Vagina (tissue), 2 donors: ENCODE data around the gene RTL1.

Experiments used
- POLR2A ChIP-seq, 2 donors: fragments of 450-650 bp; IDR thresholded peaks; one replicate each; pipeline ENCODE4 v1.6.1; 2017; ENCODE audit warnings: antibody characterized with exemption in 2 of 2, mild to moderate bottlenecking in 2 of 2, moderate library complexity in 2 of 2
- POLR2AphosphoS5 ChIP-seq, 2 donors: sonication (generic); formaldehyde crosslinking; IDR thresholded peaks; one replicate each; pipeline ENCODE4 v1.9.0; 2017; ENCODE audit warnings: antibody characterized with exemption in 2 of 2, mild to moderate bottlenecking in 2 of 2, low read depth in 1 of 2; ENCODE audit not compliant: insufficient read depth in 1 of 2
- TF ChIP-seq, protein P1 (sequence below), 3 experiments: fragments of 450-650 bp in 2 of 3; fragments of 200-600 bp in 1 of 3; sonication (generic) in 1 of 3; IDR thresholded peaks; one replicate each; pipeline ENCODE4 v1.5.1; 2017 to 2019; ENCODE audit warnings: antibody characterized with exemption in 3 of 3, mild to moderate bottlenecking in 2 of 3, moderate library complexity in 2 of 3

DNA sequence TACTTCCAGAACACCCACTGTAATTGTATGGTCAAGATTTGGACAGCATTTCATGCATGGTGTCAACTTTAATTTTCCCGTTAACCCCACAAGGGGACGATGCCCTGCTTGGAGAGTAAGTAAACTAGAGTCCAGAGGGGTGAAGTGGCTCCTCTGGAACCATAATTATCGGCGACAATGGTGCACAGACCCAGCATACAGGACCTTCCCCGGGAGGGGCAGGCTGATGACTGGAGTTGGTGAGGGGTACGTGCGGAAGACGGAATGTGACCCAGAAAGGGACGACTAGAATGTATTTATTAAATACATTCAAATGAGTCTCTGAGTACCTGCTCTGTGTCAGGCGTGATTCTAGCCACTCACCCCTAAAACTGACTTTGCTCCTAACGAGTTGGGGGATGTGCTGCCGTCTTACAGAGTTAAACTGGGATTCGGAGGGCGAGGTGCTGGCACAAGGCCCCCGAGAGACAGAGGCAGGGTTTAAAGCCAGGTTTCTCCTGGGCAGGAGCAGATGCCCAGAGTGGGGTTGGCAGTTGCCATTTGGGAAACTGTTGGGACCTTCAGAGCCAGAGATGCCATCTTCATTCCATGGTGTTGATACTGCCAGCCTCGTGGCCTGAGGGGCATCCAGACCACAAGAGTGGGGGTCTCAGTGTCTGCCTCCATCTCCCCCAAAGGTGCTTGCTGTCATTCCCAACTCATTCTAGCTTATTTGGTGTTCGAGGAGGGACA, 10.9 kb downstream of the RTL1 start:
- TF ChIP-seq, protein P1, sequence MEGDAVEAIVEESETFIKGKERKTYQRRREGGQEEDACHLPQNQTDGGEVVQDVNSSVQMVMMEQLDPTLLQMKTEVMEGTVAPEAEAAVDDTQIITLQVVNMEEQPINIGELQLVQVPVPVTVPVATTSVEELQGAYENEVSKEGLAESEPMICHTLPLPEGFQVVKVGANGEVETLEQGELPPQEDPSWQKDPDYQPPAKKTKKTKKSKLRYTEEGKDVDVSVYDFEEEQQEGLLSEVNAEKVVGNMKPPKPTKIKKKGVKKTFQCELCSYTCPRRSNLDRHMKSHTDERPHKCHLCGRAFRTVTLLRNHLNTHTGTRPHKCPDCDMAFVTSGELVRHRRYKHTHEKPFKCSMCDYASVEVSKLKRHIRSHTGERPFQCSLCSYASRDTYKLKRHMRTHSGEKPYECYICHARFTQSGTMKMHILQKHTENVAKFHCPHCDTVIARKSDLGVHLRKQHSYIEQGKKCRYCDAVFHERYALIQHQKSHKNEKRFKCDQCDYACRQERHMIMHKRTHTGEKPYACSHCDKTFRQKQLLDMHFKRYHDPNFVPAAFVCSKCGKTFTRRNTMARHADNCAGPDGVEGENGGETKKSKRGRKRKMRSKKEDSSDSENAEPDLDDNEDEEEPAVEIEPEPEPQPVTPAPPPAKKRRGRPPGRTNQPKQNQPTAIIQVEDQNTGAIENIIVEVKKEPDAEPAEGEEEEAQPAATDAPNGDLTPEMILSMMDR (IDR thresholded peaks at IDR 0.05) = no peak
- TF ChIP-seq POLR2A (IDR thresholded peaks at IDR 0.05) (no peak), POLR2AphosphoS5 (IDR thresholded peaks at IDR 0.05; ENCODE audit: insufficient read depth in 1 of 2, low read depth in 1 of 2) (no peak)
